ENCODE data around the gene PTPRU. TPM values are rescaled to one million over a fixed set of nuclear protein-coding genes. Genes with fewer than 3 reads are reported as not detected.

Gene PTPRU
- total and polyA plus RNA-seq, 5 donors from 2014 or later = not detected

DNA sequence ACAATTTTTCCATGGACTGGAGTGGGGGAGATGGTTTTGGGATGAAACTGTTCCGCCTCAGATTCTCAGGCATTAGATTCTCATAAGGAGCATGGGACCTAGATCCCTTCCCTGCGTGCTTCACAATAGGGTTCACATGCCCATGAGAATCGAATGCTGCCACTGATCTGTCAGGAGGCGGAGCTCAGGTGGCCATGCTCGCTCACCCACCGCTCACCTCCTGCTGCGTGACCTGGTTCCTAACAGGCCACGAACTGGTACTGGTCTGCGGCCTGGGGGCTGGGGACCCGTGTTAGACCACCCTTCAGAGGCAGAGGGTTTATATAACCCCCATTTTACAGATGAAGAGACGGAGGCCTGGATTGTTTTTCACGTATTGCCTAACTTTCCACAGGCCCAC lies 38.3 kb upstream of the PTPRU start:
- Histone ChIP-seq H3K27ac (ENCODE audit: insufficient read depth, low read length, poor library complexity, severe bottlenecking) (no peak overlapping the region), H3K27me3 (ENCODE audit: control insufficient read depth, insufficient read depth, low read length) (no peaks in the 10 kb centered on the region), H3K4me1 (ENCODE audit: control insufficient read depth, insufficient read depth, low read length, poor library complexity, severe bottlenecking) (no peaks in the 10 kb centered on the region), H3K4me3 (ENCODE audit: low read depth, low read length) (no peak overlapping the region), H3K9me3 (ENCODE audit: control insufficient read depth in 2 of 2, low read length in 2 of 2) (no peaks in the 10 kb centered on the region), H3K36me3 (ENCODE audit: control insufficient read depth, insufficient read depth, low read length) (peaks cover 7% of the 10 kb centered on the region)
- Mint-ChIP-seq H3K9me3 (no peaks in the 10 kb centered on the region), H3K27ac (no peak overlapping the region), H3K4me1 (peaks cover 0 to 5% (median 3%) of the 10 kb centered on the region in 4 donors), H3K27me3 (no peaks in the 10 kb centered on the region), H3K36me3 (peaks cover 22% of the 10 kb centered on the region), H3K4me3 (no peak overlapping the region)
- DNase-seq = no peak
- no peak for ATAC-seq (ENCODE audit: low read depth in 2 of 2)

DNA sequence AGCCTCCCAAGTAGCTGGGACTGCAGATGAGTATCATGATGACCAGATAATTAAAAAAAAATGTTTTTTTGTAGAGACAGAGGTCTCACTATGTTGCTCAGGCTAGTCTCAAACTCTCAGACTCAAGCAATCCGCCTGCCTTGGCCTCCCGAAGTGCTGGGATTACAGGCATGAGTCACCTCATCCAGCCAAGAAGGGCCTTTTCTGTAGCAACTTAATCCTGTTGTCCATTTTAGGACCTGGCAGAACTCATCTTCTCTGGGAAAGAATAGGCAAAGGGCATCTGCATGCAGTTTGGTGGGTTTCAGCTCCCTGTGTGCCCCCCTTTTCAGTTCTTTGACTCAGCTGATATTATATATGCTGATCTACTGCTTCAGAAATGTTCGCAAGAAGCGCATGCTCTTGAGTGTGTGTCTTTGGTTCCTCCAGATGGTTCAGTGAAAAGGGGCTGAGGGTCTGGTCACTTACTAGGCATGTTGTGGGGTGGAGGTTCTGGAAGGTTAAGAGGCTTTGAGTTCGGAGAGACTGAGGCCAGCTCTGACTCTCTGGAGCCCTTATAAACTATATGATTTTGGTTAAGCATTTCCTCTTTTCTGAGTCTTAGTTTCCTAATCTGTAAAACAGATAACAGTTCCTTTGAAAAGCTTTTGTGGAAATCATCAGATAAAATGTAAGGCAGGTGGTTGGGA lies 35.3 kb upstream of the PTPRU start:
- Histone ChIP-seq H3K27me3 (ENCODE audit: control insufficient read depth, insufficient read depth, low read length) (no peaks in the 10 kb centered on the region), H3K4me3 (ENCODE audit: low read depth, low read length) (no peak overlapping the region), H3K36me3 (ENCODE audit: control insufficient read depth, insufficient read depth, low read length) (peaks cover 13% of the 10 kb centered on the region), H3K27ac (ENCODE audit: insufficient read depth, low read length, poor library complexity, severe bottlenecking) (no peak overlapping the region), H3K4me1 (ENCODE audit: control insufficient read depth, insufficient read depth, low read length, poor library complexity, severe bottlenecking) (no peaks in the 10 kb centered on the region), H3K9me3 (ENCODE audit: control insufficient read depth in 2 of 2, low read length in 2 of 2) (no peaks in the 10 kb centered on the region)
- no peak for DNase-seq
- Mint-ChIP-seq H3K27ac (no peak overlapping the region), H3K4me3 (no peak overlapping the region), H3K36me3 (peaks cover 12% of the 10 kb centered on the region), H3K9me3 (no peaks in the 10 kb centered on the region), H3K4me1 (peaks cover 0 to 5% (median 3%) of the 10 kb centered on the region in 4 donors), H3K27me3 (no peaks in the 10 kb centered on the region)
- no peak for ATAC-seq (ENCODE audit: low read depth in 2 of 2)

DNA sequence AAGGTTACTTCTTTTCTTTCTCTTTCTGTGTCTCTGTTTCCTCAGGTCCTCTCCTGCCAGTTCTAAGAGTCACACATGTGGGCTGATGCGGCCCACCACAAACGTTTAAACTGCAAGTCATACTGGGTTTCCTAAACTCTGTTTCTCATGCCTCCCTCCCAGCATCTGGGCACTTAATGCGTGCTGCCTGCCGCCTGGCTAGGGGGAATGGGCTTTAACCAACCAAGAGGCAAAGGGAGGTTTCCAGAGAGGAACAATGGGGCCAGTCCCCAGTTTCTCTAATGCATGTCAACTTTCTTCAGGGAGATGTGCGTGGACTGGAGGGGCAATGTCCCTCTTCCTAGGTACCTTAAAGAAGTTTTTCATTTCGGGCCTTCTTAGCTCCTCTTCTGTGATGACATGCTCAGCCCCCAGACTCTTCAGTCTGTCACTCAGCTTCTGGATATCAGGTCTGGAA lies 34.7 kb upstream of the PTPRU start:
- H3K9me3 ChIP-seq (ENCODE audit: control insufficient read depth in 2 of 2, low read length in 2 of 2) = no peaks in the 10 kb centered on the region
- H3K27me3 ChIP-seq (ENCODE audit: control insufficient read depth, insufficient read depth, low read length) = no peaks in the 10 kb centered on the region
- Mint-ChIP-seq H3K9me3 (no peaks in the 10 kb centered on the region), H3K4me3 (no peak overlapping the region), H3K27ac (no peak overlapping the region), H3K27me3 (no peaks in the 10 kb centered on the region), H3K36me3 (peaks cover 16% of the 10 kb centered on the region), H3K4me1 (peaks cover 0 to 5% (median 3%) of the 10 kb centered on the region in 4 donors)
- DNase-seq = no peak
- peaks cover 13% of the 10 kb centered on the region for H3K36me3 ChIP-seq (ENCODE audit: control insufficient read depth, insufficient read depth, low read length)
- no peak for ATAC-seq (ENCODE audit: low read depth in 2 of 2)
- no peak overlapping the region for H3K4me3 ChIP-seq (ENCODE audit: low read depth, low read length)
- no peak overlapping the region for H3K27ac ChIP-seq (ENCODE audit: insufficient read depth, low read length, poor library complexity, severe bottlenecking)
- H3K4me1 ChIP-seq (ENCODE audit: control insufficient read depth, insufficient read depth, low read length, poor library complexity, severe bottlenecking) = no peaks in the 10 kb centered on the region

DNA sequence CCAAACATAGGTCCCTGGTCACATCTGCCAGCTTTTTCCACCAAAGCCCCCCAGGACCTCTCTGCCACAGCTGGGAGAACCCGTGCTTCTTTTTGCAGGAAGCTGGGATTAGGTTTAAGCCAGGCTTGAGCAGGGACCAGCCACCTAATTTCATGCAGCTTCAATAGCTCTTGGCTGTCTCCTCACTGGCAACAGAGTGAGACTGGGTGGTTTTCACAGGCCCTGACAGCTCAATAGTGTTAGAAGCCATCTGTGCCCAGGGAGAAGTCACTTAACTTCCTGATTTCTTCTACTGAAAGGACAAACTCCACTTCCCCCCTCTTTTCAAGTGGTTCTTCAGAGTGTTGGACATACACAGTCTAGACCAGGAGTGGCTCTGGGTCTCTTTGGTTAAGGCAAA lies 34.3 kb upstream of the PTPRU start:
- DNase-seq (no peak), ATAC-seq (ENCODE audit: low read depth in 2 of 2) (no peak)
- no peak overlapping the region for H3K4me3 Mint-ChIP-seq
- peaks cover 16% of the 10 kb centered on the region for H3K36me3 Mint-ChIP-seq
- H3K4me3 ChIP-seq (ENCODE audit: low read depth, low read length) = no peak overlapping the region
- H3K4me1 ChIP-seq (ENCODE audit: control insufficient read depth, insufficient read depth, low read length, poor library complexity, severe bottlenecking) = no peaks in the 10 kb centered on the region
- no peak overlapping the region for H3K27ac Mint-ChIP-seq
- no peaks in the 10 kb centered on the region for H3K9me3 Mint-ChIP-seq
- no peaks in the 10 kb centered on the region for H3K27me3 Mint-ChIP-seq
- H3K9me3 ChIP-seq (ENCODE audit: control insufficient read depth in 2 of 2, low read length in 2 of 2) = no peaks in the 10 kb centered on the region
- H3K36me3 ChIP-seq (ENCODE audit: control insufficient read depth, insufficient read depth, low read length) = peaks cover 13% of the 10 kb centered on the region
- H3K27ac ChIP-seq (ENCODE audit: insufficient read depth, low read length, poor library complexity, severe bottlenecking) = no peak overlapping the region
- H3K4me1 Mint-ChIP-seq = peaks cover 0 to 5% (median 3%) of the 10 kb centered on the region in 4 donors
- no peaks in the 10 kb centered on the region for H3K27me3 ChIP-seq (ENCODE audit: control insufficient read depth, insufficient read depth, low read length)

DNA sequence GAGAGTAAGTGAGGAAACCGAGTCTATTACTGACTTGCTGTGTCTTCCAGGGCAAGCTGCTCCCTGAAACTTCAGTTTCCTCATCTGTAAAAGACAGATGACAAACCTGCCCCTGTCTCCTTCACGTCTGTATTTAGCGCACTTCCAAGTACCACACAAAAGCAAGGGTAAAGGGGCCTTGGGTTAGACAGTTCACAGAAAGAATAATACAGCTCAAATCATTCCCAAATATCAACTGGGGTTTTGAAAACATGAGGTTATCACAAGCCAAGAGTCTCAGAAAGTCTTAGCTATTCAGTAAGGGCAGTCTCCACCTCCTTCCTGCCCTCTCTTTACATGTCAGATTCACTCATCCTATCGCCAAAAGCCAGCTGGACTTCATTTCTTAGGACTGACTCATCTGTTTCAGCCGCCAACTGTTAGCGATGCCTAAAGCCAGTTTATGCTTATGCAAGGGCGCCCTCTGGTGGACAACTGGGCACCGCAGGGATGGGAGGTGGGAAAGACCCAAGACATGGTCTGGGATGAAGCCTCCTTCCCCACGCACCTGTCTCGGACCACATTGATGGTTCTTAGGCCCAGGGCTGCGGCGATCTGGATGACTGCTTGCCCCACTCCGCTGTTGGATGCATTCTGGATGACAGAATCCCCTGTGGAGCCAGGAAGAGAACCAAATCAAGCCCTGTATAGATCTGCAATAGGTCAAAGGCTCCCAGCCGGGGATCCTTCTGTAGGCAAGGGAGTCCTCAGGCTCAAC lies 33.6 kb upstream of the PTPRU start:
- no peak overlapping the region for H3K4me3 ChIP-seq (ENCODE audit: low read depth, low read length)
- H3K4me1 ChIP-seq (ENCODE audit: control insufficient read depth, insufficient read depth, low read length, poor library complexity, severe bottlenecking) = no peaks in the 10 kb centered on the region
- H3K9me3 ChIP-seq (ENCODE audit: control insufficient read depth in 2 of 2, low read length in 2 of 2) = no peaks in the 10 kb centered on the region
- Mint-ChIP-seq H3K4me3 (no peak overlapping the region), H3K27ac (no peak overlapping the region), H3K4me1 (peaks cover 0 to 5% (median 2%) of the 10 kb centered on the region in 4 donors), H3K9me3 (no peaks in the 10 kb centered on the region), H3K27me3 (no peaks in the 10 kb centered on the region), H3K36me3 (peaks cover 16% of the 10 kb centered on the region)
- H3K27me3 ChIP-seq (ENCODE audit: control insufficient read depth, insufficient read depth, low read length) = no peaks in the 10 kb centered on the region
- peaks cover 13% of the 10 kb centered on the region for H3K36me3 ChIP-seq (ENCODE audit: control insufficient read depth, insufficient read depth, low read length)
- ATAC-seq (ENCODE audit: low read depth in 2 of 2) (peak; percentile 83 to 89), DNase-seq (peak; percentile 76 to 81 (median 77))
- no peak overlapping the region for H3K27ac ChIP-seq (ENCODE audit: insufficient read depth, low read length, poor library complexity, severe bottlenecking)

DNA sequence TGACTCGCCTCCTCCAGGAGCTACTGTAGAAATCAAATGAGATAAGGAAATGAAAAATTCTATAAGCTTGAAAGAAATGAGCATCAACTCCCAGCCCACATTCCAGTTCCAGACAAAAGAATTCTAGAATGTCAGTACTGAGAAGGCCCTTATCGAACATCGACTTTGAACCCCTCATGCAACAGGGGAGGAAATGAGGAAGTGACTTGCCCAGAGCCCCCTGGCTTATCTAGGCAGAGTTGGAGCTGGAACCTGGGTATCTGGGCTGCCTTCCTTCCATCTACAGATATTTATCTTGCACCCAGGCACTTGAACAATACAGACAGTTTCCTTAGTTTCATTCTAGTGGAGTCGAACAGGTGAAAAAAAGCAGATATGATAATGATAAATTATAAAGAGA lies 27.9 kb upstream of the PTPRU start:
- no peaks in the 10 kb centered on the region for H3K27me3 ChIP-seq (ENCODE audit: control insufficient read depth, insufficient read depth, low read length)
- H3K27ac Mint-ChIP-seq = peak overlapping the region in 1 of 3 donors; percentile 73
- no peak for ATAC-seq (ENCODE audit: low read depth in 2 of 2)
- no peaks in the 10 kb centered on the region for H3K27me3 Mint-ChIP-seq
- H3K4me1 ChIP-seq (ENCODE audit: control insufficient read depth, insufficient read depth, low read length, poor library complexity, severe bottlenecking) = no peaks in the 10 kb centered on the region
- H3K9me3 Mint-ChIP-seq = no peaks in the 10 kb centered on the region
- no peak overlapping the region for H3K4me3 ChIP-seq (ENCODE audit: low read depth, low read length)
- peaks cover 33% of the 10 kb centered on the region for H3K36me3 Mint-ChIP-seq
- H3K27ac ChIP-seq (ENCODE audit: insufficient read depth, low read length, poor library complexity, severe bottlenecking) = no peak overlapping the region
- no peaks in the 10 kb centered on the region for H3K9me3 ChIP-seq (ENCODE audit: control insufficient read depth in 2 of 2, low read length in 2 of 2)
- H3K4me1 Mint-ChIP-seq = peaks cover 0 to 5% (median 0%) of the 10 kb centered on the region in 4 donors
- H3K36me3 ChIP-seq (ENCODE audit: control insufficient read depth, insufficient read depth, low read length) = peaks cover 16% of the 10 kb centered on the region
- H3K4me3 Mint-ChIP-seq = no peak overlapping the region
- DNase-seq = no peak

DNA sequence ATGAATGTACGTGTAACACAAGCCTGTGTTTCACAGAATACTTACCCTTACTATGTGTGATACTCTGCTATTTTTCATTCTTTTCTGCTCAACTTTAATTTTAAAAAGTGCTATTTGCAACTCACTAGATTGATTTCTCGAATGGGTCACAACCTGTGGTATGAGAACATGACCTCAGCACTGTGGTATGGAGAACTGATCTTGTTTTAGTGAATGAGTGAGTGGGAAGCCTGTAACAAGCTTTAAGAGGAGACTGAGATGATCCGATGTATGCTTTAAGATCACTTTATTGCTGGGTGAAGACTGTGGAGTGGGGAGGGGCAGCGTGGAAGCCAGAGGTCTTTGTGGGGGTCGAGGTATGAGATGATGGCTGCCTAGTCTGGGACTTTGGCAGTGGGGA lies 27.1 kb upstream of the PTPRU start:
- no peak overlapping the region for H3K27ac ChIP-seq (ENCODE audit: insufficient read depth, low read length, poor library complexity, severe bottlenecking)
- Mint-ChIP-seq H3K9me3 (no peaks in the 10 kb centered on the region), H3K4me3 (no peak overlapping the region), H3K27ac (peak overlapping the region in 2 of 3 donors; percentile 17 to 73), H3K27me3 (no peaks in the 10 kb centered on the region), H3K36me3 (peaks cover 36% of the 10 kb centered on the region), H3K4me1 (peaks cover 0 to 5% (median 0%) of the 10 kb centered on the region in 4 donors)
- no peak for DNase-seq
- H3K36me3 ChIP-seq (ENCODE audit: control insufficient read depth, insufficient read depth, low read length) = peaks cover 16% of the 10 kb centered on the region
- H3K9me3 ChIP-seq (ENCODE audit: control insufficient read depth in 2 of 2, low read length in 2 of 2) = no peaks in the 10 kb centered on the region
- H3K27me3 ChIP-seq (ENCODE audit: control insufficient read depth, insufficient read depth, low read length) = no peaks in the 10 kb centered on the region
- H3K4me3 ChIP-seq (ENCODE audit: low read depth, low read length) = no peak overlapping the region
- ATAC-seq (ENCODE audit: low read depth in 2 of 2) = no peak
- no peaks in the 10 kb centered on the region for H3K4me1 ChIP-seq (ENCODE audit: control insufficient read depth, insufficient read depth, low read length, poor library complexity, severe bottlenecking)
